ENCODE measurements around the gene STX1B.

DNA sequence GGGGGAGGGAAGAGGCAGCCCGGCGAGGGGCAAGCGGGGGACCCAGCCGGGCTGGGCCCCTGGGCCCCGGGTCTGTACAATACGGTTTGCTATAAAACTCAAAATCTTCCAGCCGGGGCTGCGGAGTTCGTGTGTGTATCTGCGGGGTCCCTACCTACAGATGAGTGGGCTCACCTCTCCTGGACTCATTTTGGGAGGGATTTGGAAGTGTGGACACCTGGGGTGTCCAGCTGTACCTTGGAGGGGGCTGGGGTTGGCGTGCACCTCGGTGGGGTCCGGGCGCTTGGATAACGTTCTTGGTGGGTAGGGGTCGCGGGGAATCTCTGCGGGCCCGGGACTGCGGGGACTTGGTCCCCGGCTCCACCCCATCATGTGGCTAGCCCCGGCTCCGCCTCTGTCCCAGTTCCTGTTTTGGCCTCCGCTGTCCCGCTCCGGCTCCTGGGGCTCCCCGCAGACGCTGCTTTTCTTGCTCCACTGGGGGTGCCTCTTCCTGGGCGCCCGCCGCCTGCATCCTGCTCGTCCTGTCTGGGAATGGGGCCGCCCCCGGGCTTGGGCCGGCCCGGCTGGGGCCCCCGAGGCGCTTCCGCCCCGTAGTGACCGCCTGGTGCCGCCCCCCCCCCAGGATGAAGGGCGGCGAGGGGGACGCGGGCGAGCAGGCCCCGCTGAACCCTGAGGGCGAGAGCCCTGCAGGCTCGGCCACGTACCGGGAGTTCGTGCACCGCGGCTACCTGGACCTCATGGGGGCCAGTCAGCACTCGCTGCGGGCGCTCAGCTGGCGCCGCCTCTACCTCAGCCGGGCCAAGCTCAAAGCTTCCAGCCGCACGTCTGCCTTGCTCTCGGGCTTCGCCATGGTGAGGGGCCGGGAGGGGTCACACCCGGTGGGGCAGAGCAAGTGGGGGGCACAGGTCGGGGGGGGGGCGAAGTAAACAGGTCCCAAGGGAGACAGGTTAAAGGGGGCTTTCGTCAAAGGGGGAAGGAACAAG is 61.5 kb downstream of the STX1B start, which contains the start of gene ORAI3:
- TF ChIP-seq, protein P1, sequence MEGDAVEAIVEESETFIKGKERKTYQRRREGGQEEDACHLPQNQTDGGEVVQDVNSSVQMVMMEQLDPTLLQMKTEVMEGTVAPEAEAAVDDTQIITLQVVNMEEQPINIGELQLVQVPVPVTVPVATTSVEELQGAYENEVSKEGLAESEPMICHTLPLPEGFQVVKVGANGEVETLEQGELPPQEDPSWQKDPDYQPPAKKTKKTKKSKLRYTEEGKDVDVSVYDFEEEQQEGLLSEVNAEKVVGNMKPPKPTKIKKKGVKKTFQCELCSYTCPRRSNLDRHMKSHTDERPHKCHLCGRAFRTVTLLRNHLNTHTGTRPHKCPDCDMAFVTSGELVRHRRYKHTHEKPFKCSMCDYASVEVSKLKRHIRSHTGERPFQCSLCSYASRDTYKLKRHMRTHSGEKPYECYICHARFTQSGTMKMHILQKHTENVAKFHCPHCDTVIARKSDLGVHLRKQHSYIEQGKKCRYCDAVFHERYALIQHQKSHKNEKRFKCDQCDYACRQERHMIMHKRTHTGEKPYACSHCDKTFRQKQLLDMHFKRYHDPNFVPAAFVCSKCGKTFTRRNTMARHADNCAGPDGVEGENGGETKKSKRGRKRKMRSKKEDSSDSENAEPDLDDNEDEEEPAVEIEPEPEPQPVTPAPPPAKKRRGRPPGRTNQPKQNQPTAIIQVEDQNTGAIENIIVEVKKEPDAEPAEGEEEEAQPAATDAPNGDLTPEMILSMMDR (IDR thresholded peaks at IDR 0.05; ENCODE audit: insufficient read depth, low read length, poor library complexity, severe bottlenecking) = no peak
- TF ChIP-seq EZH2phosphoT487 (conservative IDR thresholded peaks at IDR 0.05; ENCODE audit: low read length) = no peak

Measured in SU-DHL-6 (cell line).